Panc1 (cell line): ENCODE data around the gene ZBED4.

Source experiments
- CTCF ChIP-seq: fragments of 450-650 bp; IDR thresholded peaks from 2 replicates; pipeline ENCODE4 v1.5.1; 2017; ENCODE audit warnings: mild to moderate bottlenecking
- POLR2AphosphoS5 ChIP-seq: IDR thresholded peaks from 2 replicates; pipeline ENCODE4 v1.6.1; 2012; ENCODE audit warnings: mild to moderate bottlenecking, low read depth, low read length, moderate library complexity
- REST ChIP-seq, 2 experiments: IDR thresholded peaks; 2 replicates each; pipeline ENCODE4 v1.6.1; 2011 to 2012; ENCODE audit warnings: low read depth in 2 of 2, control low read depth in 1 of 2, low read length in 1 of 2, mild to moderate bottlenecking in 1 of 2, moderate library complexity in 1 of 2; ENCODE audit not compliant: insufficient read depth in 1 of 2
- SIN3A ChIP-seq: IDR thresholded peaks from 2 replicates; pipeline ENCODE4 v1.6.1; 2012; ENCODE audit warnings: low read depth, mild to moderate bottlenecking, low read length, moderate library complexity, borderline replicate concordance; ENCODE audit not compliant: insufficient read depth
- TCF7L2 ChIP-seq: IDR thresholded peaks from 2 replicates; pipeline ENCODE4 v1.6.1; 2011; ENCODE audit warnings: mild to moderate bottlenecking, low read depth, low read length, inconsistent platforms

GRCh38 chr22:49892226-49892899, 38.7 kb downstream of the ZBED4 start:
- no peak for TF ChIP-seq CTCF
- TF ChIP-seq REST (IDR thresholded peaks at IDR 0.05; ENCODE audit: insufficient read depth in 1 of 2, low read depth in 2 of 2, low read length in 1 of 2) = no peak
- no peak for TF ChIP-seq POLR2AphosphoS5
- TF ChIP-seq TCF7L2 = no peak
- no peak for TF ChIP-seq SIN3A
